ENCODE data around the gene EZR.

Gene EZR

GRCh38 chr6:158744986-158745430 lies 74.2 kb downstream of the EZR start:
- DNase-seq (ENCODE audit: extremely low spot score): no peak
- CTCF ChIA-PET: interaction anchor here (0.8 to 2.4 kb wide), 5 partner anchors 11 to 41 kb away, joined by 3 to 7 read pairs (median 5); no protein-coding TSS in a partner anchor
- no peak for TF ChIP-seq CTCF (IDR thresholded peaks at IDR 0.05; ENCODE audit: control extremely low read depth, extremely low read depth, low read depth, missing control alignments)
- POLR2A ChIA-PET: no interaction called here

GRCh38 chr6:158743033-158743651 lies 76.0 kb downstream of the EZR start:
- CTCF ChIA-PET: interaction anchor here (1.0 to 2.4 kb wide), 6 partner anchors 9 to 299 kb away, joined by 3 to 7 read pairs (median 3); no protein-coding TSS in a partner anchor
- POLR2A ChIA-PET: no interaction called here
- no peak for TF ChIP-seq CTCF (IDR thresholded peaks at IDR 0.05; ENCODE audit: control extremely low read depth, extremely low read depth, low read depth, missing control alignments)
- no peak for DNase-seq (ENCODE audit: extremely low spot score)

- ChIA-PET POLR2A (interaction anchor here (0.7 kb wide), 1 partner anchor 34 kb away, joined by 8 read pairs; no protein-coding TSS in a partner anchor), CTCF (no interaction called here)
- no peak for TF ChIP-seq CTCF (IDR thresholded peaks at IDR 0.05; ENCODE audit: control extremely low read depth, extremely low read depth, low read depth, missing control alignments)
- DNase-seq (ENCODE audit: extremely low spot score): no peak
Measured at GRCh38 chr6:158739673-158740072, 79.5 kb downstream of the EZR start.

- POLR2A ChIA-PET: no interaction called here
- no peak for DNase-seq (ENCODE audit: extremely low spot score)
- TF ChIP-seq CTCF (IDR thresholded peaks at IDR 0.05; ENCODE audit: control extremely low read depth, extremely low read depth, low read depth, missing control alignments): no peak
- CTCF ChIA-PET: interaction anchor here (1.1 kb wide), 2 partner anchors 23 to 523 kb away, joined by 3 to 4 read pairs; no protein-coding TSS in a partner anchor
Measured at GRCh38 chr6:158737710-158738615, 81.2 kb downstream of the EZR start.

GRCh38 chr6:158737082-158737709 lies 82.0 kb downstream of the EZR start:
- no peak for TF ChIP-seq CTCF (IDR thresholded peaks at IDR 0.05; ENCODE audit: control extremely low read depth, extremely low read depth, low read depth, missing control alignments)
- DNase-seq (ENCODE audit: extremely low spot score): no peak
- ChIA-PET CTCF (interaction anchor here (0.6 to 1.2 kb wide), 4 partner anchors 11 to 367 kb away, joined by 3 to 4 read pairs (median 3); no protein-coding TSS in a partner anchor), POLR2A (no interaction called here)

- no peak for DNase-seq (ENCODE audit: extremely low spot score)
- no peak for TF ChIP-seq CTCF (IDR thresholded peaks at IDR 0.05; ENCODE audit: control extremely low read depth, extremely low read depth, low read depth, missing control alignments)
- ChIA-PET POLR2A (no interaction called here), CTCF (interaction anchor here (0.9 to 2.0 kb wide), 3 partner anchors 8 to 399 kb away, joined by 3 to 7 read pairs (median 3); no protein-coding TSS in a partner anchor)
Measured at GRCh38 chr6:158735009-158735408, 84.2 kb downstream of the EZR start.
